ENCODE results near the gene TFDP1. TPM values are rescaled to one million over a fixed set of nuclear protein-coding genes. Genes with fewer than 3 reads are reported as not detected.

TFDP1 gene
- total RNA-seq, 1 donor from 2014 or later: 15.8 TPM

DNA sequence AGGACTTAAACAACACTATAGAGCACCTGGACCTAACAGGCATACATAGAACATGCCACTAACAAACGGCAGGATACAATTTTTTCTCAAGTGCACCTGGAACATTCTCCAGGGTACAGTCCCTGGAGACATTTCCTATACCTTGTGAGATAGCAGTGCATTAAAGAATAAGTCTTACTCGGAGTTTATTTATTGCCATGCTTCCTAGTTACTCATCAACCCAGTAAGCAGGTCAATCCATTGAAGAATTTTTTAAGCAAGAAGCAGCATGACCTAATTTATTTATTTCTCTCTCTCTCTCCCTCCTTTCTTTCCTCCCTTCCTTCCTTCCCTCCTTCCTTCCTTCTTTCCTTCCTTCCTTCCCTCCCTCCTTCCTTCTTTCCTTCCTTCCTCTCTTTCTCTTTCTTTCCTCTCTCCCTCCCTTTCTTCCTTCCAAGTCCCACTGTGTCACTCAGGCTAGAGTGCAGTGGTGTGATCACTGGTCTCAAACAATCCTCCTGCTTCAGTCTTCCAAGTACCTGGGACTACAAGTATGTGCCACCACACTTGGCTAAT, 6.6 kb upstream of the TFDP1 start:
- TF ChIP-seq, protein P1, sequence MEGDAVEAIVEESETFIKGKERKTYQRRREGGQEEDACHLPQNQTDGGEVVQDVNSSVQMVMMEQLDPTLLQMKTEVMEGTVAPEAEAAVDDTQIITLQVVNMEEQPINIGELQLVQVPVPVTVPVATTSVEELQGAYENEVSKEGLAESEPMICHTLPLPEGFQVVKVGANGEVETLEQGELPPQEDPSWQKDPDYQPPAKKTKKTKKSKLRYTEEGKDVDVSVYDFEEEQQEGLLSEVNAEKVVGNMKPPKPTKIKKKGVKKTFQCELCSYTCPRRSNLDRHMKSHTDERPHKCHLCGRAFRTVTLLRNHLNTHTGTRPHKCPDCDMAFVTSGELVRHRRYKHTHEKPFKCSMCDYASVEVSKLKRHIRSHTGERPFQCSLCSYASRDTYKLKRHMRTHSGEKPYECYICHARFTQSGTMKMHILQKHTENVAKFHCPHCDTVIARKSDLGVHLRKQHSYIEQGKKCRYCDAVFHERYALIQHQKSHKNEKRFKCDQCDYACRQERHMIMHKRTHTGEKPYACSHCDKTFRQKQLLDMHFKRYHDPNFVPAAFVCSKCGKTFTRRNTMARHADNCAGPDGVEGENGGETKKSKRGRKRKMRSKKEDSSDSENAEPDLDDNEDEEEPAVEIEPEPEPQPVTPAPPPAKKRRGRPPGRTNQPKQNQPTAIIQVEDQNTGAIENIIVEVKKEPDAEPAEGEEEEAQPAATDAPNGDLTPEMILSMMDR (IDR thresholded peaks at IDR 0.05): no peak
- Histone ChIP-seq H3K27ac (no peak overlapping the region), H3K27me3 (no peaks in the 10 kb centered on the region), H3K4me1 (no peaks in the 10 kb centered on the region), H3K9me3 (peaks cover 0 to 30% of the 10 kb centered on the region in 2 donors), H3K36me3 (no peaks in the 10 kb centered on the region), H3K4me3 (no peak overlapping the region)
- DNase-seq (ENCODE audit: low spot score in 2 of 2): no peak
- intact Hi-C loops (cut with DNase I): no loop called here

DNA sequence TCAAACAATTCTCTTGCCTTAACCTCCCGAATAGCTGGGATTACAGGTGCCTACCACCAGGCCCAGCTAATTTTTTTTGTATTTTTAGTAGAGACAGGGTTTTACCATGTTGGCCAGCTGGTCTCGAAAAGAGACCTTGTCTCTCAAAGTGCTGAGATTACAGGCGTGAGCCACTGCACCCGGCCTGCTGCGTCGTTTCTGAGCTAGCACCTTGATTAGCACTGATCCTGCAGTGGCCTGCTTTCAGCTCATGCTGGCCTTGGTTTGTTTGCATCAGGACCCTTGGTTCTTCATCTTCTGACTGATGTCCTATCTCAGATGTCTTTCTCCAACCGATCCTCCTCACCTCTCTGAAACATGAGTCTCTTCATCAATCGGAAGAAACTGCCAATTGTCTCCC, 4.9 kb upstream of the TFDP1 start:
- Histone ChIP-seq H3K4me1 (no peaks in the 10 kb centered on the region), H3K27ac (no peak overlapping the region), H3K9me3 (peaks cover 0 to 30% of the 10 kb centered on the region in 2 donors), H3K4me3 (no peak overlapping the region), H3K27me3 (no peaks in the 10 kb centered on the region), H3K36me3 (no peaks in the 10 kb centered on the region)
- TF ChIP-seq, protein P1 (IDR thresholded peaks at IDR 0.05): no peak
- DNase-seq (ENCODE audit: low spot score in 2 of 2): peak; percentile 5 to 33
- intact Hi-C loops (cut with DNase I): no loop called here

DNA sequence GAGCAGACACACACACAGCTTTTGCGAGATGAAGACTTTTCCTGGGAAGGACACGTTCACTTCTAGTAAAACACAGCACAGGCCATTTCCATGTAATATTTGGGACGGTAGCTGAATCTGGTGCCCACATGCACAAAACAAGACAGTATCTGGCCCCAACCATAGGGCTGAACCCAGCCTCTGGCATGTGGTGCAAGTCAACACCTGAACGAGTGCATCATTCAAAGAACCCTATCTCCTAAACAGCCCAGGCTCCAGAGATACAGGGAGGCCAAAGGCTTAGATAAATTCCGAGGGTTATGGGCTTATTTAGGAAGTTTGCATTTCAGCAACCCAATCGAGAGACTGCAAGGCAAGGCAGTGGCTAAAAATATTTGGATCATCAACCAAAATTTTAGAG, 2.7 kb upstream of the TFDP1 start:
- peaks cover 0 to 9% of the 10 kb centered on the region in 2 donors for H3K9me3 ChIP-seq
- peaks cover 0 to 3% of the 10 kb centered on the region in 2 donors for H3K36me3 ChIP-seq
- H3K27me3 ChIP-seq: no peaks in the 10 kb centered on the region
- H3K27ac ChIP-seq: no peak overlapping the region
- peak in 1 of 2 donors; percentile 54 for DNase-seq (ENCODE audit: low spot score in 2 of 2)
- no peak overlapping the region for H3K4me3 ChIP-seq
- intact Hi-C loops (cut with DNase I): no loop called here
- TF ChIP-seq, protein P1 (IDR thresholded peaks at IDR 0.05): no peak
- H3K4me1 ChIP-seq: no peaks in the 10 kb centered on the region

DNA sequence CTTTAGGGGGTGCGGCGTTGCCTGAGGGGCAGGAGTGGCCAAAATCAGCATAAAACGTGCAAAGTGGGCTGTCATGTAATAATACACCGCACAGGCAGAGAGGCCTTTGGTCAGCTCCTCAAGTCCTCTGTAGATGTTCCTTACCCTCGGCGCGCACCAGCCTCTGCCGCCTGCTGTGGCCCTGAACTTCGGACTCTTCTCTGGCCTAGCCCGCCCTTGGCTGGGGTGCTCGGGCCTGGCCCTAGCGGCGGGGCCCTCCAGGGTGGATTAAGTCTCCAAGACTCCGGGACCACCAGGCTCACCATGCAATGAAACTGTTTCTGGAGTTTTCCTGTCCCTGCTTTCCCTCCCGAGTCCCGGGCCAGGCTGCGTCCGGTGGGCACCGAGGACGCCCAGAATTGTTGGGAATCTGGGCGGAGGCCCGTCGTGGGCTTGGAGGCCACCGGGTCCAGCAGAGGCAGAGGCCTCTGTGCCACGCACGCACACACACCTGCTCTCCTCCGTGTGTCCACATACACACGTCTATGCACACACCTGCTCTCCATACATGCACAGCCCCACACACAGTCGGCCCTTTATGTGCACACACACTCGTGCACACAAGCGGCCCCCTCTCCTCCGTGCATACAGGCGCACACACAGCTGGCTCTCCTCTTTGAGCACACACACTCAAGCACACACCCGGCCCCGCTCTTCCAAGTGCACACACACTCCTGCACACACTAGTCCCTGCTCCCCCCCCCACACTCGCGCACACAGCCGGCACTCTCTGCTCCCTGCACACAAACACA, 1.5 kb upstream of the TFDP1 start:
- peaks cover 0 to 4% of the 10 kb centered on the region in 2 donors for H3K36me3 ChIP-seq
- peak in 1 of 2 donors; percentile 47 for DNase-seq (ENCODE audit: low spot score in 2 of 2)
- no peaks in the 10 kb centered on the region for H3K27me3 ChIP-seq
- no peak overlapping the region for H3K27ac ChIP-seq
- TF ChIP-seq, protein P1 (IDR thresholded peaks at IDR 0.05): no peak
- no peak overlapping the region for H3K4me3 ChIP-seq
- H3K4me1 ChIP-seq: no peaks in the 10 kb centered on the region
- intact Hi-C loops (cut with DNase I): no loop called here
- H3K9me3 ChIP-seq: no peaks in the 10 kb centered on the region

DNA sequence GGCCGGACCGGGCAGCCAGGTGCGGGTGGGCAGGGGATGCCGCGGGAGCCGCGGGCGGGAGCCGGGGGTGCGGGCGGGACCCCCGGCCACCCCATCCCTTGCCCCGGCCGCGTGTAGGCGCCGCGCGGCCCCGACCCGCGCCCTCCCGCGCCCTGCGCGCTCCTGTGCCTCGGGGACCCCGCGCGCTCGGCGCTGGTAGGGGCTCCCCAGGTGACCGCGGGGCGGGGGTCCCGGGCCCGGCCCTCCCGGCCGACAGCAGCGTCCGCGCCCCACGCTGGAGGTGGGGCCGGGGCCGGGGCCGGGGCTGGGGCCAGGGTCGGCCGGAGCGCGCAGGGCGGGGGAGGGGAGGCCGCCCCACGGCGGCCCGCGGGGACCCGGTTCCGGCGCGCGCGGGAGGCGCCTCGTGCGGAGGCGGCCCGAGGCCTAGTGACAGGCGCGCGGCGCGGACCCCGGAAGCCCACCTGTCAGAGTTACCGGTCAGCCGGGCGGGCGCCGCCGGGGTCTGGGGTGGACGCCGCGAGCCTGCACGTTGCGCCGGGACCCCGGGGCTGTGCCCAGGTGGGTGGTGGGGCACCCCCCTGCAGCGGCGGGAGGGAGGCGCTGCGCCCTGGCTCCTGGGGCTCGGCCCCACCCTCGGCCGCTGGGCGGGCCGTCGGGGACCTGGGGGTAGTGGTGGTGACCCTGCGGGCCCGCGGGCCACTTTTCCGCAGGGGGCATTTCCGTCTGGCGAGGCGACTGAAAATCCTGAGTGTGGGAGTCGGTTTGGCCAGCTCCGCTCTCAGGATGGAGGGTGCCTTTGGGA, 518 bp downstream of the TFDP1 start:
- Histone ChIP-seq H3K27ac (no peak overlapping the region), H3K27me3 (no peaks in the 10 kb centered on the region), H3K4me1 (no peaks in the 10 kb centered on the region), H3K4me3 (peak overlapping the region; percentile 59 to 82), H3K9me3 (no peaks in the 10 kb centered on the region), H3K36me3 (peaks cover 0 to 4% of the 10 kb centered on the region in 2 donors)
- TF ChIP-seq, protein P1 (IDR thresholded peaks at IDR 0.05): no peak
- intact Hi-C loops (cut with DNase I): no loop called here
- DNase-seq (ENCODE audit: low spot score in 2 of 2): peak in 1 of 2 donors; percentile 62
